Esophagus squamous epithelium (tissue), 4 donors: ENCODE results near the gene PDZRN4.

ENCODE experiments used
- CTCF ChIP-seq, 6 experiments: fragments of 450-650 bp in 4 of 6; fragments of 200-600 bp in 2 of 6; sonication (generic) in 2 of 6; IDR thresholded peaks; one replicate each; pipeline ENCODE4 v1.5.1; 2016 to 2019; ENCODE audit warnings: antibody characterized with exemption in 6 of 6, mild to moderate bottlenecking in 4 of 6, moderate library complexity in 4 of 6
- POLR2A ChIP-seq, 4 donors: fragments of 450-650 bp; IDR thresholded peaks; one replicate each; pipeline ENCODE4 v1.6.1; 2017; ENCODE audit warnings: antibody characterized with exemption in 4 of 4, mild to moderate bottlenecking in 4 of 4, moderate library complexity in 3 of 4

GRCh38 chr12:41361738-41362137, 173.6 kb downstream of the PDZRN4 start:
- TF ChIP-seq CTCF (IDR thresholded peaks at IDR 0.05): no peak
- no peak for TF ChIP-seq POLR2A (IDR thresholded peaks at IDR 0.05)
